Trophoblast cell (in vitro differentiated cells and primary cell): ENCODE data around the gene NHS.

Source experiments
- DNase-seq, 2 donors: peaks; one replicate each; pipeline ENCODE4 v3.0.0-alpha.2; 2016
- H2AFZ ChIP-seq: 2 replicates; pipeline ENCODE4 v1.6.1; 2013; ENCODE audit warnings: low read length, moderate library complexity, mild to moderate bottlenecking; ENCODE audit not compliant: insufficient read depth, poor library complexity
- H2AK5ac ChIP-seq: 2 replicates; pipeline ENCODE4 v1.6.1; 2013; ENCODE audit warnings: mild to moderate bottlenecking, low read length
- H2BK120ac ChIP-seq: 2 replicates; pipeline ENCODE4 v1.6.1; 2013; ENCODE audit warnings: low read length, mild to moderate bottlenecking, moderate library complexity; ENCODE audit not compliant: insufficient read depth, poor library complexity
- H2BK12ac ChIP-seq: 2 replicates; pipeline ENCODE4 v1.6.1; 2013; ENCODE audit warnings: mild to moderate bottlenecking, low read length, moderate library complexity
- H2BK5ac ChIP-seq: 2 replicates; pipeline ENCODE4 v1.6.1; 2013; ENCODE audit warnings: low read length, low read depth, moderate library complexity, mild to moderate bottlenecking; ENCODE audit not compliant: poor library complexity
- H3K14ac ChIP-seq: 2 replicates; pipeline ENCODE4 v1.6.1; 2013; ENCODE audit warnings: mild to moderate bottlenecking, low read length
- H3K18ac ChIP-seq: 2 replicates; pipeline ENCODE4 v1.6.1; 2013; ENCODE audit warnings: mild to moderate bottlenecking, low read length
- H3K23ac ChIP-seq: 2 replicates; pipeline ENCODE4 v1.6.1; 2013; ENCODE audit warnings: low read length
- H3K27ac ChIP-seq: 2 replicates; pipeline ENCODE4 v1.5.1; 2013; ENCODE audit warnings: low read depth, mild to moderate bottlenecking, inconsistent platforms, low read length, moderate library complexity
- H3K27me3 ChIP-seq: 2 replicates; pipeline ENCODE4 v1.6.1; 2013; ENCODE audit warnings: inconsistent platforms, mild to moderate bottlenecking, low read length, moderate library complexity; ENCODE audit not compliant: insufficient read depth
- H3K36me3 ChIP-seq, 2 experiments: 1 replicate in 1 of 2; 2 replicates in 1 of 2; pipeline ENCODE4 v1.6.1; 2013; ENCODE audit warnings: low read length in 2 of 2, mild to moderate bottlenecking in 2 of 2, moderate library complexity in 1 of 2; ENCODE audit not compliant: insufficient read depth in 2 of 2, control insufficient read depth in 1 of 2
- H3K4ac ChIP-seq: 2 replicates; pipeline ENCODE4 v1.6.1; 2013; ENCODE audit warnings: low read depth, mild to moderate bottlenecking, low read length, moderate library complexity
- H3K4me1 ChIP-seq, 2 experiments: 1 replicate in 1 of 2; 2 replicates in 1 of 2; pipeline ENCODE4 v1.6.1; 2013; ENCODE audit warnings: low read length in 2 of 2, mild to moderate bottlenecking in 2 of 2, moderate library complexity in 1 of 2; ENCODE audit not compliant: insufficient read depth in 2 of 2, control insufficient read depth in 1 of 2
- H3K4me2 ChIP-seq: 2 replicates; pipeline ENCODE4 v1.6.1; 2013; ENCODE audit warnings: inconsistent platforms, mild to moderate bottlenecking, low read length, moderate library complexity
- H3K4me3 ChIP-seq: 2 replicates; pipeline ENCODE4 v1.5.1; 2013; ENCODE audit warnings: mild to moderate bottlenecking, low read depth, low read length, inconsistent platforms
- H3K79me1 ChIP-seq: one replicate; pipeline ENCODE4 v1.6.1; 2013; ENCODE audit warnings: low read length
- H3K79me2 ChIP-seq: 2 replicates; pipeline ENCODE4 v1.6.1; 2013; ENCODE audit warnings: low read length, mild to moderate bottlenecking; ENCODE audit not compliant: control insufficient read depth, insufficient read depth, poor library complexity
- H3K9ac ChIP-seq: 2 replicates; pipeline ENCODE4 v1.6.1; 2013; ENCODE audit warnings: mild to moderate bottlenecking, low read length
- H3K9me3 ChIP-seq: 2 replicates; pipeline ENCODE4 v1.6.1; 2013; ENCODE audit warnings: low read depth, mild to moderate bottlenecking, control low read depth, inconsistent platforms, low read length; ENCODE audit not compliant: insufficient read depth
- H4K12ac ChIP-seq: 2 replicates; pipeline ENCODE4 v1.6.1; 2013; ENCODE audit warnings: low read depth, mild to moderate bottlenecking, low read length, moderate library complexity
- H4K8ac ChIP-seq: 2 replicates; pipeline ENCODE4 v1.6.1; 2013; ENCODE audit warnings: low read depth, mild to moderate bottlenecking, low read length, moderate library complexity
- H4K91ac ChIP-seq: one replicate; pipeline ENCODE4 v1.6.1; 2013; ENCODE audit warnings: low read depth, mild to moderate bottlenecking, low read length, moderate library complexity
- WGBS: extraction: QIAGEN DNeasy Blood & Tissue Kit; methylation state at CpG from one replicate; pipeline ENCODE4 v1.1.7; 2013; ENCODE audit warnings: missing lambda C conversion rate; ENCODE audit not compliant: insufficient read length, insufficient coverage; ENCODE audit errors: extremely low coverage; 5-methylcytosine and 5-hydroxymethylcytosine counted together

The NHS gene

DNA sequence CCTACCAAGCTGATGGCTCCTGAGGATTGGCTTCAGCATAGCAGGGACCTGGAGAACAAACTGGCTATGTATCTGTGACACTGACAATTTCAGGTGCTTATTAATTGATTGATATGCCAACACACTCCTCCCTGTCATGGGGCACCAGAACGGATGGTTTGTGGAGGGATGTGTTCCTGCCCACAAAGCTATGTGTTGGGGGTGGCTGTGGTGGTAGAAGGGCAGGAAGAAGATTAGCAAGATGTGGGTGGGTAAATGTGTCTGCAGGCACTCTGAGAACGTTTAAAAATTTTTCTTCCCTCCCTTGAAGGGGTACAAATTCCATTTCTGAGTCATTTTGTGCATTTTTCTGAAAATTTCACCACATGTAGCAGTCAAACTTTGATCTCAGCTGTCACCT, 307.3 kb downstream of the NHS start:
- H3K27me3 ChIP-seq, result no peaks in the 10 kb centered on the region
- DNase-seq, result no peak
- no CpG with 5 or more reads among the region's 2 CpGs for whole genome bisulfite sequencing
- H3K4me1 ChIP-seq, result no peaks in the 10 kb centered on the region
- no peak overlapping the region for H2AFZ ChIP-seq
- H4K91ac ChIP-seq, result no peak overlapping the region
- no peak overlapping the region for H3K4me2 ChIP-seq
- H4K12ac ChIP-seq, result no peak overlapping the region
- H3K14ac ChIP-seq, result no peak overlapping the region
- H2BK120ac ChIP-seq, result no peak overlapping the region
- no peak overlapping the region for H2BK5ac ChIP-seq
- H2AK5ac ChIP-seq, result no peak overlapping the region
- H3K18ac ChIP-seq, result no peak overlapping the region
- H3K79me2 ChIP-seq, result no peaks in the 10 kb centered on the region
- H2BK12ac ChIP-seq, result no peak overlapping the region
- no peaks in the 10 kb centered on the region for H3K9me3 ChIP-seq
- H3K27ac ChIP-seq, result no peak overlapping the region
- H3K36me3 ChIP-seq, result no peaks in the 10 kb centered on the region
- no peak overlapping the region for H3K23ac ChIP-seq
- no peak overlapping the region for H3K4ac ChIP-seq
- no peak overlapping the region for H3K4me3 ChIP-seq
- H3K79me1 ChIP-seq, result no peaks in the 10 kb centered on the region
- H4K8ac ChIP-seq, result no peak overlapping the region
- no peak overlapping the region for H3K9ac ChIP-seq

- no peaks in the 10 kb centered on the region for H3K36me3 ChIP-seq
- no CpG with 5 or more reads among the region's 4 CpGs for WGBS
- no peak overlapping the region for H4K8ac ChIP-seq
- H3K4me2 ChIP-seq, result no peak overlapping the region
- no peaks in the 10 kb centered on the region for H3K27me3 ChIP-seq
- no peak overlapping the region for H2AK5ac ChIP-seq
- no peak for DNase-seq
- H3K9me3 ChIP-seq, result no peaks in the 10 kb centered on the region
- H4K12ac ChIP-seq, result no peak overlapping the region
- H3K9ac ChIP-seq, result no peak overlapping the region
- H2BK12ac ChIP-seq, result no peak overlapping the region
- no peak overlapping the region for H3K27ac ChIP-seq
- no peak overlapping the region for H3K14ac ChIP-seq
- no peak overlapping the region for H4K91ac ChIP-seq
- H3K18ac ChIP-seq, result no peak overlapping the region
- H2AFZ ChIP-seq, result no peak overlapping the region
- H3K23ac ChIP-seq, result no peak overlapping the region
- no peaks in the 10 kb centered on the region for H3K79me1 ChIP-seq
- no peaks in the 10 kb centered on the region for H3K79me2 ChIP-seq
- no peak overlapping the region for H3K4ac ChIP-seq
- no peaks in the 10 kb centered on the region for H3K4me1 ChIP-seq
- no peak overlapping the region for H2BK5ac ChIP-seq
- H3K4me3 ChIP-seq, result no peak overlapping the region
- H2BK120ac ChIP-seq, result no peak overlapping the region
These were observed 310.0 kb downstream of the NHS start for GRCh38 chrX:17685026-17685425.

GRCh38 chrX:17687648-17688047, 312.6 kb downstream of the NHS start:
- no peak overlapping the region for H2BK5ac ChIP-seq
- H3K18ac ChIP-seq, result no peak overlapping the region
- no peak overlapping the region for H3K14ac ChIP-seq
- DNase-seq, result no peak
- no peak overlapping the region for H3K4ac ChIP-seq
- H3K9me3 ChIP-seq, result no peaks in the 10 kb centered on the region
- no peak overlapping the region for H4K8ac ChIP-seq
- no peak overlapping the region for H2BK12ac ChIP-seq
- no peak overlapping the region for H2AFZ ChIP-seq
- no peaks in the 10 kb centered on the region for H3K36me3 ChIP-seq
- no peak overlapping the region for H3K23ac ChIP-seq
- no peak overlapping the region for H4K91ac ChIP-seq
- no peak overlapping the region for H3K27ac ChIP-seq
- no peak overlapping the region for H3K4me2 ChIP-seq
- H3K9ac ChIP-seq, result no peak overlapping the region
- H4K12ac ChIP-seq, result peak overlapping the region; percentile 62
- H3K4me3 ChIP-seq, result no peak overlapping the region
- H3K27me3 ChIP-seq, result no peaks in the 10 kb centered on the region
- no peaks in the 10 kb centered on the region for H3K4me1 ChIP-seq
- no CpG with 5 or more reads among the region's 14 CpGs for WGBS
- no peaks in the 10 kb centered on the region for H3K79me2 ChIP-seq
- H2AK5ac ChIP-seq, result no peak overlapping the region
- no peaks in the 10 kb centered on the region for H3K79me1 ChIP-seq
- no peak overlapping the region for H2BK120ac ChIP-seq

GRCh38 chrX:17689971-17690409, 315.0 kb downstream of the NHS start:
- Histone ChIP-seq H3K79me2 (no peaks in the 10 kb centered on the region), H3K4ac (no peak overlapping the region), H3K4me2 (no peak overlapping the region), H3K9me3 (no peaks in the 10 kb centered on the region), H2AFZ (no peak overlapping the region), H4K8ac (no peak overlapping the region), H3K79me1 (no peaks in the 10 kb centered on the region), H3K23ac (no peak overlapping the region), H4K12ac (no peak overlapping the region), H2BK120ac (no peak overlapping the region), H3K9ac (no peak overlapping the region), H2AK5ac (no peak overlapping the region), H3K27ac (no peak overlapping the region), H3K4me1 (no peaks in the 10 kb centered on the region), H3K18ac (no peak overlapping the region), H4K91ac (no peak overlapping the region), H3K27me3 (no peaks in the 10 kb centered on the region), H3K36me3 (no peaks in the 10 kb centered on the region), H2BK5ac (no peak overlapping the region), H2BK12ac (no peak overlapping the region), H3K4me3 (no peak overlapping the region), H3K14ac (no peak overlapping the region)
- peak in 1 of 2 donors; percentile 76 for DNase-seq
- WGBS, result no CpG with 5 or more reads among the region's 4 CpGs
